Measurements from ENCODE around the gene CFAP46. TPM values are rescaled to one million over a fixed set of nuclear protein-coding genes. Genes with fewer than 3 reads are reported as not detected.

The CFAP46 gene
- total and polyA plus RNA-seq, 2 of the 8 experiments (the other 6 are each of a cell fraction or from before 2014, with no cell fraction given): 2.6 to 4.8 TPM

GRCh38 chr10:132899751-132900065 is 42.7 kb downstream of the CFAP46 start:
- H2BK120ac ChIP-seq (replicated peaks; ENCODE audit: low read depth, low read length): no peak overlapping the region
- no peaks in the 10 kb centered on the region for H4K20me1 ChIP-seq (replicated peaks in 1 of 2; ENCODE audit: control insufficient read depth in 1 of 2, insufficient read depth in 2 of 2, low read length in 2 of 2)
- no peak overlapping the region for H3K4me2 ChIP-seq (ENCODE audit: insufficient read depth in 1 of 2, low read depth in 2 of 2, low read length in 2 of 2)
- H3K23ac ChIP-seq (ENCODE audit: insufficient read length): no peak overlapping the region
- FAIRE-seq: no peak
- H3K9me3 ChIP-seq (ENCODE audit: insufficient read depth in 2 of 2, low read depth in 1 of 2, low read length in 1 of 2): peaks cover 7 to 8% of the 10 kb centered on the region in 2 experiments; a peak in 3 of 4 replicates
- H2BK15ac ChIP-seq (ENCODE audit: low read length): no peak overlapping the region
- H3K56ac ChIP-seq (replicated peaks; ENCODE audit: insufficient read length, low read depth, low read length): no peak overlapping the region
- H3K4ac ChIP-seq (replicated peaks; ENCODE audit: insufficient read length, low read depth, low read length): no peak overlapping the region
- no peaks in the 10 kb centered on the region; a peak in 1 of 7 replicates for H3K4me1 ChIP-seq (replicated peaks in 1 of 4; ENCODE audit: control insufficient read depth in 3 of 4, insufficient read depth in 4 of 4, low read length in 3 of 4)
- H4K8ac ChIP-seq (ENCODE audit: extremely low read depth, insufficient read depth, low read length): peak overlapping the region; percentile 42
- H3K9ac ChIP-seq (replicated peaks in 1 of 4; ENCODE audit: extremely low read depth in 1 of 4, low read depth in 3 of 4, low read length in 3 of 4): no peak overlapping the region
- peaks cover 3% of the 10 kb centered on the region; the same call in 1 of the 2 replicates for H3K23me2 ChIP-seq (ENCODE audit: low read depth, low read length)
- H3K4me3 ChIP-seq (ENCODE audit: extremely low read depth in 1 of 4, insufficient read depth in 2 of 4, low read depth in 3 of 4, low read length in 4 of 4): no peak overlapping the region
- DNase-seq (ENCODE audit: low read depth in 1 of 2, low spot score in 2 of 2): no peak
- H2AK5ac ChIP-seq (ENCODE audit: low read depth, low read length): no peak overlapping the region
- no peaks in the 10 kb centered on the region for H3K79me1 ChIP-seq (ENCODE audit: low read depth, low read length)
- ChIA-PET POLR2A (ENCODE audit: partially characterized antibody) (no interaction called here), CTCF (ENCODE audit: partially characterized antibody) (interaction anchor here (0.7 to 1.8 kb wide), 4 partner anchors 10 to 225 kb away, joined by 3 to 7 read pairs (median 4); no protein-coding TSS in a partner anchor)
- H2BK20ac ChIP-seq (ENCODE audit: low read length): no peak overlapping the region
- H3K14ac ChIP-seq (ENCODE audit: insufficient read length): no peak overlapping the region
- no peak overlapping the region for H4K5ac ChIP-seq (ENCODE audit: insufficient read length, low read depth, low read length)
- no peaks in the 10 kb centered on the region for H3K36me3 ChIP-seq (ENCODE audit: control insufficient read depth in 2 of 4, insufficient read depth in 4 of 4, low read length in 3 of 4)
- no peaks in the 10 kb centered on the region for H3K79me2 ChIP-seq (ENCODE audit: control insufficient read depth in 1 of 2, insufficient read depth in 2 of 2, low read length in 2 of 2)
- no peak overlapping the region for H2BK5ac ChIP-seq (ENCODE audit: low read depth, low read length)
- no peaks in the 10 kb centered on the region for H3K27me3 ChIP-seq (replicated peaks in 1 of 4; ENCODE audit: control insufficient read depth in 3 of 4, extremely low read depth in 1 of 4, insufficient read depth in 3 of 4, low read length in 3 of 4)
- no peak overlapping the region for H2BK12ac ChIP-seq (ENCODE audit: low read depth, low read length)
- H2AFZ ChIP-seq (ENCODE audit: low read length): no peak overlapping the region
- no peak overlapping the region for H3K18ac ChIP-seq (ENCODE audit: extremely low read depth, low read length)
- H4K91ac ChIP-seq (replicated peaks; ENCODE audit: insufficient read length, low read length): no peak overlapping the region
- 95% methylated on average over 7 of the region's 7 CpGs; no CpG with 5 or more reads in 1 of the 2 experiments for WGBS, 2 experiments (ENCODE audit: extremely low coverage in 1 of 2, insufficient coverage in 1 of 2, insufficient read length in 1 of 2, insufficient replicate concordance in 2 of 2, low coverage in 1 of 2, low lambda C conversion rate in 2 of 2, missing lambda C conversion rate in 1 of 2)
- H3K27ac ChIP-seq (ENCODE audit: low read depth, low read length): no peak overlapping the region
- TF ChIP-seq POU5F1 (IDR thresholded peaks at IDR 0.05; ENCODE audit: low read depth, low read length) (no peak), SIN3A (conservative IDR thresholded peaks at IDR 0.05 in 1 of 2, IDR thresholded peaks at IDR 0.05 in 1 of 2; ENCODE audit: low read depth in 1 of 2, low read length in 2 of 2) (no peak), RAD21 (IDR thresholded peaks at IDR 0.05 in 1 of 2, conservative IDR thresholded peaks at IDR 0.05 in 1 of 2; ENCODE audit: low read depth in 2 of 2, low read length in 2 of 2) (no peak), CHD1 (IDR thresholded peaks at IDR 0.05; ENCODE audit: low read depth, low read length) (no peak), E2F6 (IDR thresholded peaks at IDR 0.05) (no peak), EGR1 (IDR thresholded peaks at IDR 0.05; ENCODE audit: borderline replicate concordance, low read depth, low read length) (no peak), CREB1 (IDR thresholded peaks at IDR 0.05) (no peak), MAFK (IDR thresholded peaks at IDR 0.05; ENCODE audit: low read depth, low read length) (no peak), RXRA (IDR thresholded peaks at IDR 0.05; ENCODE audit: insufficient read depth, low read depth, low read length) (no peak), USF2 (IDR thresholded peaks at IDR 0.05; ENCODE audit: low read length) (no peak), ZNF274 (IDR thresholded peaks at IDR 0.05; ENCODE audit: borderline replicate concordance, extremely low read depth, low read length) (no peak), TEAD4 (IDR thresholded peaks at IDR 0.05; ENCODE audit: low read depth, low read length) (no peak), SRF (IDR thresholded peaks at IDR 0.05; ENCODE audit: low read depth, low read length) (no peak)
